Measurements from ENCODE around the gene REPIN1. TPM values are rescaled to one million over a fixed set of nuclear protein-coding genes. Genes with fewer than 3 reads are reported as not detected.

REPIN1 gene
- polyA plus RNA-seq, 2 of the 4 experiments (the other 2 are of a cell fraction) = 48.1 to 101 TPM

- ChIA-PET CTCF (interaction anchor here (1.2 kb wide), 1 partner anchor 31 kb away, joined by 4 read pairs; no protein-coding TSS in a partner anchor), POLR2A (no interaction called here)
- no peak overlapping the region for H3K4me2 ChIP-seq
- 88% methylated on average over 5 of the region's 7 CpGs for WGBS (ENCODE audit: missing lambda C conversion rate)
- FAIRE-seq = no peak
- no peaks in the 10 kb centered on the region for H3K4me1 ChIP-seq
- H3K9me3 ChIP-seq = no peaks in the 10 kb centered on the region
- DNase-seq (ENCODE audit: low read depth in 1 of 2, low spot score in 1 of 2) = no peak
- H3K27ac ChIP-seq = no peak overlapping the region
- TF ChIP-seq ZFP36 (IDR thresholded peaks at IDR 0.05; ENCODE audit: borderline replicate concordance, partially characterized antibody) = no peak
- TF ChIP-seq REST (IDR thresholded peaks at IDR 0.05) = no peak
- TF ChIP-seq RNF2 (IDR thresholded peaks at IDR 0.05; ENCODE audit: borderline replicate concordance, low read depth) = no peak
- no peak for TF ChIP-seq NR3C1 (IDR thresholded peaks at IDR 0.05)
- no peak overlapping the region for H3K4me3 ChIP-seq
- ATAC-seq = no peak
Measured at GRCh38 chr7:150390205-150390604, 21.6 kb downstream of the REPIN1 start.

GRCh38 chr7:150393325-150393724, 24.7 kb downstream of the REPIN1 start:
- Histone ChIP-seq H3K4me1 (no peaks in the 10 kb centered on the region), H3K27ac (no peak overlapping the region), H3K4me2 (no peak overlapping the region), H3K9me3 (no peaks in the 10 kb centered on the region), H3K4me3 (no peak overlapping the region)
- WGBS (ENCODE audit: missing lambda C conversion rate) = 92% methylated on average over 3 of the region's 3 CpGs
- no peak for FAIRE-seq
- no peak for DNase-seq (ENCODE audit: low read depth in 1 of 2, low spot score in 1 of 2)
- no peak for TF ChIP-seq CBX8 (IDR thresholded peaks at IDR 0.05)
- TF ChIP-seq HEYL (CRISPR knock-in tag; IDR thresholded peaks at IDR 0.05) = no peak
- no peak for TF ChIP-seq MAFK (IDR thresholded peaks at IDR 0.05; ENCODE audit: partially characterized antibody)
- no peak for TF ChIP-seq EHMT2 (IDR thresholded peaks at IDR 0.05; ENCODE audit: low read depth)
- TF ChIP-seq POLR2A (IDR thresholded peaks at IDR 0.05; ENCODE audit: low read length) = no peak
- ATAC-seq = no peak
- ChIA-PET CTCF (interaction anchor here (1.2 to 1.8 kb wide), 2 partner anchors 9 to 11 kb away, joined by 3 to 5 read pairs; no protein-coding TSS in a partner anchor), POLR2A (no interaction called here)

- CTCF ChIA-PET = interaction anchor here (0.6 to 1.1 kb wide), 2 partner anchors 9 to 13 kb away, joined by 3 to 5 read pairs; a partner anchor contains a TSS
- DNase-seq (ENCODE audit: low read depth in 1 of 2, low spot score in 1 of 2) (no peak), FAIRE-seq (no peak), ATAC-seq (no peak)
- POLR2A ChIA-PET = no interaction called here
- no peak overlapping the region for H3K27ac ChIP-seq
- TF ChIP-seq ZC3H11A (IDR thresholded peaks at IDR 0.05) (no peak), NPAS2 (CRISPR knock-in tag; IDR thresholded peaks at IDR 0.05; ENCODE audit: borderline replicate concordance) (no peak), HES2 (IDR thresholded peaks at IDR 0.05) (no peak), CBX8 (IDR thresholded peaks at IDR 0.05) (no peak), SMC3 (IDR thresholded peaks at IDR 0.05) (no peak), RARB (CRISPR knock-in tag; IDR thresholded peaks at IDR 0.05) (no peak), ATOH8 (CRISPR knock-in tag; IDR thresholded peaks at IDR 0.05; ENCODE audit: low read depth) (no peak), RNF2 (IDR thresholded peaks at IDR 0.05; ENCODE audit: borderline replicate concordance, low read depth) (no peak), PHF8 (IDR thresholded peaks at IDR 0.05; ENCODE audit: borderline replicate concordance, low read depth) (no peak)
- no peak overlapping the region for H3K4me3 ChIP-seq
- no peak overlapping the region for H3K4me2 ChIP-seq
- 92% methylated on average over 11 of the region's 20 CpGs for WGBS (ENCODE audit: missing lambda C conversion rate)
- peaks cover 19% of the 10 kb centered on the region for H3K4me1 ChIP-seq
- no peaks in the 10 kb centered on the region for H3K9me3 ChIP-seq
Measured at GRCh38 chr7:150396426-150396825, 27.8 kb downstream of the REPIN1 start.

GRCh38 chr7:150396851-150397260, 28.2 kb downstream of the REPIN1 start:
- H3K4me1 ChIP-seq = peaks cover 19% of the 10 kb centered on the region
- WGBS (ENCODE audit: missing lambda C conversion rate) = 98% methylated on average over 45 of the region's 48 CpGs
- ChIA-PET POLR2A (no interaction called here), CTCF (interaction anchor here (0.6 to 1.1 kb wide), 2 partner anchors 9 to 14 kb away, joined by 3 to 5 read pairs; a partner anchor contains a TSS)
- H3K27ac ChIP-seq = no peak overlapping the region
- FAIRE-seq (no peak), ATAC-seq (no peak), DNase-seq (ENCODE audit: low read depth in 1 of 2, low spot score in 1 of 2) (no peak)
- no peaks in the 10 kb centered on the region for H3K9me3 ChIP-seq
- no peak for TF ChIP-seq CBX2 (IDR thresholded peaks at IDR 0.05; ENCODE audit: borderline replicate concordance, low read depth)
- no peak overlapping the region for H3K4me2 ChIP-seq
- no peak overlapping the region for H3K4me3 ChIP-seq

All from A549 (cell line).